DOHH2 (cell line): Measurements from ENCODE around the gene SLC2A13.

Experiments used
- EZH2phosphoT487 ChIP-seq: fragments of 200-600 bp; sonication (generic); IDR thresholded peaks from 2 replicates; pipeline ENCODE4 v1.6.1; 2017; ENCODE audit warnings: borderline replicate concordance, mild to moderate bottlenecking, antibody characterized with exemption, low read length, moderate library complexity, mixed read lengths
- TF ChIP-seq, protein P1 (sequence below): fragments of 200-600 bp; sonication (generic); IDR thresholded peaks from one replicate; pipeline ENCODE4 v1.5.1; 2014; ENCODE audit warnings: antibody characterized with exemption, mild to moderate bottlenecking, low read depth, low read length; ENCODE audit not compliant: poor library complexity, severe bottlenecking

DNA sequence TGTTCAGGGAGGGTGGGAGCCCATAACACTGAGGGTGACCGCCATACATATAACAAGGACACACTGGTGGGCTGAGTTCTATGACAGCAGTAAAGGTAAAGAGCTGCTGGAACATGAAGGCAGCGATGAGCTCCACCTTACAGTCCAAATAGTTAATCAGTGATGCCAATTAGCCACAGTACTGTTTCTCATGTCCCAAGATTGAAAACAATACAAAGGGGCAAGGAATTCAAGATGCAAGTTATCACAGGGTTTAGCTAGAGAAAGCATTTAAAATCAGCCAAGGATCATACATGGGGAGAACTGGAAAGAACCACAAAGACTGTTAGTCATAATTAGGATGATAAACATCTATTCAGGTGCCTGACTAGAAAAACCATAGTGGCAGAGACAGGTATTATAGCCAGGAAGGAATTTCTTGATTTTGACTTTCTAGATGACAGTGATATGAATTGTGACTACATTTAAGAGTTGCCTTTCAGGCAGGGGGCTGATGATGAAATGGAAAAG lies 221.2 kb downstream of the SLC2A13 start:
- TF ChIP-seq, protein P1, sequence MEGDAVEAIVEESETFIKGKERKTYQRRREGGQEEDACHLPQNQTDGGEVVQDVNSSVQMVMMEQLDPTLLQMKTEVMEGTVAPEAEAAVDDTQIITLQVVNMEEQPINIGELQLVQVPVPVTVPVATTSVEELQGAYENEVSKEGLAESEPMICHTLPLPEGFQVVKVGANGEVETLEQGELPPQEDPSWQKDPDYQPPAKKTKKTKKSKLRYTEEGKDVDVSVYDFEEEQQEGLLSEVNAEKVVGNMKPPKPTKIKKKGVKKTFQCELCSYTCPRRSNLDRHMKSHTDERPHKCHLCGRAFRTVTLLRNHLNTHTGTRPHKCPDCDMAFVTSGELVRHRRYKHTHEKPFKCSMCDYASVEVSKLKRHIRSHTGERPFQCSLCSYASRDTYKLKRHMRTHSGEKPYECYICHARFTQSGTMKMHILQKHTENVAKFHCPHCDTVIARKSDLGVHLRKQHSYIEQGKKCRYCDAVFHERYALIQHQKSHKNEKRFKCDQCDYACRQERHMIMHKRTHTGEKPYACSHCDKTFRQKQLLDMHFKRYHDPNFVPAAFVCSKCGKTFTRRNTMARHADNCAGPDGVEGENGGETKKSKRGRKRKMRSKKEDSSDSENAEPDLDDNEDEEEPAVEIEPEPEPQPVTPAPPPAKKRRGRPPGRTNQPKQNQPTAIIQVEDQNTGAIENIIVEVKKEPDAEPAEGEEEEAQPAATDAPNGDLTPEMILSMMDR, result no peak
- TF ChIP-seq EZH2phosphoT487, result no peak
